ENCODE data around the gene NIPA2. TPM values are rescaled to one million over a fixed set of nuclear protein-coding genes. Genes with fewer than 3 reads are reported as not detected.

The NIPA2 gene
- total RNA-seq, 4 donors from 2014 or later: 33.2 to 66.9 (median 52.7) TPM

DNA sequence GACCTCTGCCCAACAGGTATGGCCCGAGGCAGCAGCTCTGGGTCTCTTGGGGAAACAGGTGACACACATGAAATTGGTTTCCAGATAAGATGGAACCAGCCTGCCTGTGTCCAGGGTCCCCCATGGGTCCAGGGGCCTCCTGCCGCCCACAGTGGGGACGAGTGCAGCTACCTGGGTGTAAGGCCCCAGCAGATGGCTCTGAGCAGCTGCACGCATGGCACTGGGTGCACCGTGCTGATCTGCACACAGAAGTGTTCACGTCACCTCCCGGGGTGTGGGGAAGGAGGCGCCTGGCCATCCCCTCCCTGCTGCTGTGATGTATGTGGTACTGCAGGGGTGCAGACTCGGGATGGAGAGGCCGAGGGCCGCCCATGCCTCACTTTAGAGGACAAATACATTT lies 63.6 kb downstream of the NIPA2 start:
- no peak for DNase-seq (ENCODE audit: low spot score in 2 of 2)
- 87 to 92% methylated on average over 9 to 11 of the region's 11 CpGs for WGBS, 2 donors
- H3K4me3 ChIP-seq: no peak overlapping the region
- H3K36me3 ChIP-seq: peaks cover 0 to 92% (median 7%) of the 10 kb centered on the region in 3 donors
- H3K9me3 ChIP-seq: no peaks in the 10 kb centered on the region
- no peaks in the 10 kb centered on the region for H3K4me1 ChIP-seq
- no peaks in the 10 kb centered on the region for H3K27me3 ChIP-seq
- H3K27ac ChIP-seq: no peak overlapping the region
- no peak for TF ChIP-seq POLR2A (IDR thresholded peaks at IDR 0.05)
- no peak for TF ChIP-seq EP300 (IDR thresholded peaks at IDR 0.05)
- TF ChIP-seq, protein P1, sequence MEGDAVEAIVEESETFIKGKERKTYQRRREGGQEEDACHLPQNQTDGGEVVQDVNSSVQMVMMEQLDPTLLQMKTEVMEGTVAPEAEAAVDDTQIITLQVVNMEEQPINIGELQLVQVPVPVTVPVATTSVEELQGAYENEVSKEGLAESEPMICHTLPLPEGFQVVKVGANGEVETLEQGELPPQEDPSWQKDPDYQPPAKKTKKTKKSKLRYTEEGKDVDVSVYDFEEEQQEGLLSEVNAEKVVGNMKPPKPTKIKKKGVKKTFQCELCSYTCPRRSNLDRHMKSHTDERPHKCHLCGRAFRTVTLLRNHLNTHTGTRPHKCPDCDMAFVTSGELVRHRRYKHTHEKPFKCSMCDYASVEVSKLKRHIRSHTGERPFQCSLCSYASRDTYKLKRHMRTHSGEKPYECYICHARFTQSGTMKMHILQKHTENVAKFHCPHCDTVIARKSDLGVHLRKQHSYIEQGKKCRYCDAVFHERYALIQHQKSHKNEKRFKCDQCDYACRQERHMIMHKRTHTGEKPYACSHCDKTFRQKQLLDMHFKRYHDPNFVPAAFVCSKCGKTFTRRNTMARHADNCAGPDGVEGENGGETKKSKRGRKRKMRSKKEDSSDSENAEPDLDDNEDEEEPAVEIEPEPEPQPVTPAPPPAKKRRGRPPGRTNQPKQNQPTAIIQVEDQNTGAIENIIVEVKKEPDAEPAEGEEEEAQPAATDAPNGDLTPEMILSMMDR (IDR thresholded peaks at IDR 0.05): no peak

DNA sequence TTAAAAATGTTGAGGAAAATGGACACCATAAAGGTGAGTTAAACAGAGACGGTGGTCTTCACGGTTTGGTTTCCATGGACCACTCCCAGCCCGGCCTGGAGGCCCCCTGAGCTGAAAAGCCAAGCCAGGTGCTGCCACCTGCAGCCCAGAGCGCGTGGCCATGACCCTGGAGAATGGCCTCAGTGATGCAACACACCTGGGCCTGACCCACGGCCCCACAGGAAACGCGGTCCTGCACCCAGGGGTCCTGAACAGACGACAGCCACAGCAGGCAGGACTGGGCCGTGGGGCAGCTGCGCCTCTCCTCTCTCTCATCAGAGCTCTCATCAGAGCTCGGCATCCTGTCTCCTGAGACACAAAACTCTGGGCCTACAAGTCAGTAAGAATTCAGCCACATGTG lies 64.1 kb downstream of the NIPA2 start:
- TF ChIP-seq, protein P1 (IDR thresholded peaks at IDR 0.05): no peak
- 77 to 83% methylated on average over 11 to 12 of the region's 12 CpGs for WGBS, 2 donors
- Histone ChIP-seq H3K36me3 (peaks cover 0 to 92% (median 7%) of the 10 kb centered on the region in 3 donors), H3K27ac (no peak overlapping the region), H3K4me1 (no peaks in the 10 kb centered on the region), H3K9me3 (no peaks in the 10 kb centered on the region), H3K4me3 (no peak overlapping the region), H3K27me3 (no peaks in the 10 kb centered on the region)
- no peak for DNase-seq (ENCODE audit: low spot score in 2 of 2)

DNA sequence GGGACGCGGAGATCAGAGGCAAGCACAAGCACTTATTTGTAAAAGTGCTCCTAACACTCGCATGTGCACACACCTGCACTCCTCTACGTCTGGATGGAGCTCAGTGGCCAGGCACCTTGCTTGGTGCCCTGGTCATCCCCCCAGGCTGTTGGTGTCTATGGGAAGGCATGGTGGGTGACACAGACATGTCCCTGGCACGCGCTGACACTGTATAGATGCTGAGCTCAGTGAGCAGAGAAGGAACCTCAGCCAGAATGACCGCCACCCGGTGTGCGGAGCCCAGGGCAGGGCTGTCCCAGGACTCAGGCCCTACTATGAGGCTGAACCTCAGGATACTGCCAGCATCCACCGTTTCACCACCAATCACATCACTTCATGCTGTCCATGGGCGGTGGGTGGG lies 64.5 kb downstream of the NIPA2 start:
- Histone ChIP-seq H3K4me1 (no peaks in the 10 kb centered on the region), H3K27me3 (no peaks in the 10 kb centered on the region), H3K36me3 (peaks cover under 1 to 92% (median 7%) of the 10 kb centered on the region in 3 donors), H3K4me3 (no peak overlapping the region), H3K27ac (no peak overlapping the region), H3K9me3 (no peaks in the 10 kb centered on the region)
- DNase-seq (ENCODE audit: low spot score in 2 of 2): no peak
- WGBS, 2 donors: 89 to 91% methylated on average over 11 of the region's 11 CpGs
- TF ChIP-seq EP300 (IDR thresholded peaks at IDR 0.05) (no peak), POLR2A (IDR thresholded peaks at IDR 0.05) (no peak)
- TF ChIP-seq, protein P1 (IDR thresholded peaks at IDR 0.05): no peak

DNA sequence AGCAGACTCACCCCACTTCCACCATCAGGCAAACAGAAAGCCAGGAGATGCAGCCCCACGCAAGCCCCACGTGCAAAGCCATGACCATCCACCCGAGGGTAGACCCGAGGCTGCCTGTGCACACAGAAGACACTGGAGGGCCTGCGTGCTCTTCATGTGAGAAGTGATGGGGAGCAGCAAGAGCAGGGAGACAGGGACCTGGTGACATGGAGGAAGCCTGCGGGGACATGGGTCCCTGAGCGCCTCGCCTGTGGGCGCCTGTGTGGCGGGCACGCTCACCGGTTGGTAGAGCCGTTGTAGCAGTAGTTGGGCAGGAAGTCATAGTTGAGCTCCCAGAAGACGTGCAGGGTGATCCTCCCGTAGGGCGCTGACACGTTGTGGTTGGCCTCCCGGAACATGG lies 65.0 kb downstream of the NIPA2 start:
- H3K4me3 ChIP-seq: no peak overlapping the region
- H3K27me3 ChIP-seq: no peaks in the 10 kb centered on the region
- H3K9me3 ChIP-seq: no peaks in the 10 kb centered on the region
- H3K27ac ChIP-seq: no peak overlapping the region
- TF ChIP-seq, protein P1 (IDR thresholded peaks at IDR 0.05): no peak
- TF ChIP-seq EP300 (IDR thresholded peaks at IDR 0.05): no peak
- no peak for TF ChIP-seq POLR2A (IDR thresholded peaks at IDR 0.05)
- H3K36me3 ChIP-seq: peaks cover 2 to 93% (median 7%) of the 10 kb centered on the region in 3 donors
- no peak for DNase-seq (ENCODE audit: low spot score in 2 of 2)
- WGBS, 2 donors: 90% methylated on average over 15 to 18 of the region's 18 CpGs
- H3K4me1 ChIP-seq: no peaks in the 10 kb centered on the region

DNA sequence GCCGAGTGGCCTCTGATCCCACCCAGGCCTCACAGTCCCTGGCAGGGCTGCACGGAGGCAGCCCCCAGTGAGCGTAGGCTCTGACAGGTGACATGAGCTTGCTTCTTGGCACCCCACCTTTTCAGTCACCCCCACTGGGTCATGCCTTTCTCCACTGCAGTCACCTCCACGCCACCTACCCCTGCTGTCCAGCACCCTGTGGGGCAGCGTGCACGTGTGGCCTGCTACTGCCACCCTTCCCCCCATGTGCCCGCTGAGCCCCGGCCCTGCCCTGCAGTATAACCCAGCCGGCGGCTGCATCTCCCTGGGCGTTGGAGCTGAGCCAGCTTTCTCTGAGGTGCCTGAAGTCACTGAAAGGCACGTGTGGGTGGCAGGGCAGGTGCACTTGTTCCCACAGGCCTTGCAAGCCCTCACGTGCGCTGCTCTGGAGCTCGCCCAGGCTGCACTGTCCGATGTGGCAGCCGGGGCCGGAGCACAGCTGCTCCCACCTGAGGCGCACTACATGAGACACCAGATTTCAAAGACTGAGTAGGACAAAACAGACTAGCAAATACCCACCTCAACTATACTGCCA lies 65.6 kb downstream of the NIPA2 start:
- 89 to 90% methylated on average over 13 to 19 of the region's 19 CpGs for WGBS, 2 donors
- Histone ChIP-seq H3K36me3 (peaks cover 2 to 93% (median 11%) of the 10 kb centered on the region in 3 donors), H3K9me3 (no peaks in the 10 kb centered on the region), H3K27me3 (no peaks in the 10 kb centered on the region), H3K4me3 (no peak overlapping the region), H3K27ac (no peak overlapping the region), H3K4me1 (no peaks in the 10 kb centered on the region)
- no peak for DNase-seq (ENCODE audit: low spot score in 2 of 2)
- TF ChIP-seq EP300 (IDR thresholded peaks at IDR 0.05) (no peak), POLR2A (IDR thresholded peaks at IDR 0.05) (no peak)
- TF ChIP-seq, protein P1 (IDR thresholded peaks at IDR 0.05): no peak
